ENCODE measurements around the gene CCDC183.

GRCh38 chr9:136815422-136815782 lies 19.3 kb downstream of the CCDC183 start:
- TF ChIP-seq CTCF (IDR thresholded peaks at IDR 0.05; ENCODE audit: low read length) (no peak), EZH2 (optimal IDR thresholded peaks at IDR 0.05; ENCODE audit: low read depth, low read length) (no peak)
